Coronary artery (tissue), 2 donors: ENCODE results near the gene ZSCAN32.

Experiments
- DNase-seq: peaks from one replicate; pipeline ENCODE4 v3.0.0-alpha.2; 2017; ENCODE audit warnings: low spot score
- H3K27ac ChIP-seq, 2 donors: fragments of 200-600 bp; sonication (generic); one replicate each; pipeline ENCODE4 v1.5.1; 2016 to 2019
- H3K4me3 ChIP-seq: fragments of 200-600 bp; sonication (generic); 2 replicates; pipeline ENCODE4 v1.5.1; 2016; ENCODE audit warnings: mild to moderate bottlenecking, moderate library complexity
- TF ChIP-seq, protein P1 (sequence below): fragments of 200-600 bp; sonication (generic); IDR thresholded peaks from one replicate; pipeline ENCODE4 v1.5.1; 2019; ENCODE audit warnings: antibody characterized with exemption

The ZSCAN32 gene

DNA sequence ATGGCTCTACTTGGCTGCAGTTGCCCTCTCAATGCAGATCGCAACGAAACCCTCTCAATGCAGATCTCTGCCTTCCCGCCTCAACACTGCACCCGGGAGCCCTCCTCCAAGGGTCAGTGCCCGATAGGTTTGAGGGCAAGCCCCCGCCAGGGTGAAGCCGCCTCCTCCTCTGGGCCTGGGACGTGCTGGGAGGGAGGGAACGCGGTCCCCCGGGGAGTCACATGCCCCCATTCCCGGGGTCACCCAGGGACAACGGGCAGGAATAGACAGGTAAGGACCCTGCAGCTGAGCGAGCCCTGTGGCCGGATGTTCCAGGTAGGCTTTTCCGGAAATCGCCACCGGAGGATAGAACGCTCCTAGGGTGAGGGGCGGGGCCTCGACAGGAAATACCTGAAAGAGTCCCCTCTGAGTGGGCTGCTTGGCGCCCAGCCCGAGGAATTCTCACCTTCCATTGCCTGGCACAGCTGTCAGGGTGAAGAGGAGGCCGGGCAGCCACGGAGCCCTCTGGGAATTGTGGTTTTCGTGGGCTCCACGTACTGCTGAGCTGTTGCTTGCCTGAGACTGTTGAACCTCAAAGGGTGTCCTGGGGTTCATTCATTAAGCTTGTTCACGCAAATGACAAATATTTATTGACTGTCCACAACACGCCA, 13.1 kb upstream of the ZSCAN32 start:
- Histone ChIP-seq H3K27ac (no peak overlapping the region), H3K4me3 (no peak overlapping the region)
- no peak for DNase-seq
- TF ChIP-seq, protein P1, sequence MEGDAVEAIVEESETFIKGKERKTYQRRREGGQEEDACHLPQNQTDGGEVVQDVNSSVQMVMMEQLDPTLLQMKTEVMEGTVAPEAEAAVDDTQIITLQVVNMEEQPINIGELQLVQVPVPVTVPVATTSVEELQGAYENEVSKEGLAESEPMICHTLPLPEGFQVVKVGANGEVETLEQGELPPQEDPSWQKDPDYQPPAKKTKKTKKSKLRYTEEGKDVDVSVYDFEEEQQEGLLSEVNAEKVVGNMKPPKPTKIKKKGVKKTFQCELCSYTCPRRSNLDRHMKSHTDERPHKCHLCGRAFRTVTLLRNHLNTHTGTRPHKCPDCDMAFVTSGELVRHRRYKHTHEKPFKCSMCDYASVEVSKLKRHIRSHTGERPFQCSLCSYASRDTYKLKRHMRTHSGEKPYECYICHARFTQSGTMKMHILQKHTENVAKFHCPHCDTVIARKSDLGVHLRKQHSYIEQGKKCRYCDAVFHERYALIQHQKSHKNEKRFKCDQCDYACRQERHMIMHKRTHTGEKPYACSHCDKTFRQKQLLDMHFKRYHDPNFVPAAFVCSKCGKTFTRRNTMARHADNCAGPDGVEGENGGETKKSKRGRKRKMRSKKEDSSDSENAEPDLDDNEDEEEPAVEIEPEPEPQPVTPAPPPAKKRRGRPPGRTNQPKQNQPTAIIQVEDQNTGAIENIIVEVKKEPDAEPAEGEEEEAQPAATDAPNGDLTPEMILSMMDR: no peak

DNA sequence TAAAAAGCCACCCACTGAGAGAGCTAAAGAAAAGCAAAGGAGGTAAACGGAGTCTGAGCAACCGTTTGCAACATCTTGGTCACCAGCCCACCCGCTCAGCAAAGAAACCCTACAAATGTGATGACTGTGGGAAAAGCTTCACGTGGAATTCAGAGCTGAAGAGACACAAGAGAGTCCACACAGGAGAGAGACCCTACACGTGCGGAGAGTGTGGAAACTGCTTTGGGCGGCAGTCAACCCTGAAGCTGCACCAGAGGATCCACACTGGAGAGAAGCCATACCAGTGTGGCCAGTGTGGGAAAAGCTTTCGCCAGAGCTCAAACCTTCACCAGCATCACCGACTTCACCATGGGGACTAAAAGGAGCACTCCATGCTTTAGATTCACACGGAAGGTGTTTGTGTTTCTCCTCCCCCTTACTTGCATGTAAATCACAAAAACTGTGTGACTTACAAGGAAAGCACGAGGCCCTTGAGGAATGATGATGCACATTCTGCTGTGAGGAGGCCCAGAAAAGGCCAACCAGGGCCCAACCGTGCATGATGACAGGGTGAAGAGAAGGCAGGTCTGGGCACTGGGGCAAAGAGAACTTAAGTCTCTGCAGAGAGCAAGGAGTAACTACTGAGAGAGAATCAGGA, 7.9 kb upstream of the ZSCAN32 start:
- Histone ChIP-seq H3K27ac (no peak overlapping the region), H3K4me3 (peak overlapping the region; percentile 22)
- DNase-seq: no peak
- TF ChIP-seq, protein P1: no peak

DNA sequence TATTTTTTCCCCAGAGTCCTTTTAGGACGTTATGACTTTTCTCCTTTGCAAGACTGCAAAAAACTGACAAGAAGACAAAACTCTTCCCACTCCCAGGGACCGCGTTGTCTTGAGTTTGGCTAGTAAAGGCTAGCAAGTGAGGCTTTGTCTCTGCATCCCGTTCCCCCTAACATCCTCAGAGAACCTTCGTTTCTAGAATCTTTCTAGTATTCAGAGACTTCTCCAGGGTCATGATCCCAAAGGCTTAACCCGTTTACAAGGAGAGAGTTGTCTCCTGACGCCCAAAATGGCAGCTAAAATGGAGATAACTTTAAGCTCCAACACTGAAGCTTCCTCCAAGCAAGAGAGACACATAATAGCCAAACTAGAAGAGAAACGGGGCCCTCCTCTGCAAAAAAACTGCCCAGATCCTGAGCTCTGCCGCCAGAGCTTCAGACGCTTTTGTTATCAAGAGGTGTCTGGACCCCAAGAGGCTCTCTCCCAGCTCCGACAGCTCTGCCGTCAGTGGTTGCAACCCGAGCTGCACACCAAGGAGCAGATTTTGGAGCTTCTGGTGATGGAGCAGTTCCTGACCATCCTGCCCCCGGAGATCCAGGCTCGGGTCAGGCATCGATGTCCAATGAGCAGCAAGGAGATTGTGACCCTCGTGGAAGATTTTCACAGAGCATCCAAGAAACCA, 1.1 kb upstream of the ZSCAN32 start:
- peak overlapping the region; percentile 92 for H3K4me3 ChIP-seq
- no peak for DNase-seq
- TF ChIP-seq, protein P1: no peak
- H3K27ac ChIP-seq: peak overlapping the region; percentile 79 to 90

DNA sequence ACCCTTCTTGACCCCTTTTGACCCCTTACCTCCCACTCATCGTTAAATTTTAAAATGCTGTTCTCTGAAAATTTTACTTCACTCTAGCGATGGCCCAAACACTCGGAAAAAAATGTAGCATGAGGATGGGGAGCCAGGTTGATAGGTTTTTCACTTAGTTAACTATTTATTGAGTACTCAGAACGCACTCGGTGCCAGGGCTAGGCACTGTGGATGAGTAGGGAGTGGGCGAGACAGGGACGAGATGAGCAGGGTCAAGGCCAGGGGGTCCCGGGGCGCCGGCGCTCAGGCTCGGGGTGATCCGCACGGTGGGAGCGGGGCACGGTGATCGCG, 392 bp downstream of the ZSCAN32 start:
- peak overlapping the region; percentile 92 for H3K4me3 ChIP-seq
- DNase-seq: no peak
- H3K27ac ChIP-seq: peak overlapping the region; percentile 79 to 90
- TF ChIP-seq, protein P1: no peak

DNA sequence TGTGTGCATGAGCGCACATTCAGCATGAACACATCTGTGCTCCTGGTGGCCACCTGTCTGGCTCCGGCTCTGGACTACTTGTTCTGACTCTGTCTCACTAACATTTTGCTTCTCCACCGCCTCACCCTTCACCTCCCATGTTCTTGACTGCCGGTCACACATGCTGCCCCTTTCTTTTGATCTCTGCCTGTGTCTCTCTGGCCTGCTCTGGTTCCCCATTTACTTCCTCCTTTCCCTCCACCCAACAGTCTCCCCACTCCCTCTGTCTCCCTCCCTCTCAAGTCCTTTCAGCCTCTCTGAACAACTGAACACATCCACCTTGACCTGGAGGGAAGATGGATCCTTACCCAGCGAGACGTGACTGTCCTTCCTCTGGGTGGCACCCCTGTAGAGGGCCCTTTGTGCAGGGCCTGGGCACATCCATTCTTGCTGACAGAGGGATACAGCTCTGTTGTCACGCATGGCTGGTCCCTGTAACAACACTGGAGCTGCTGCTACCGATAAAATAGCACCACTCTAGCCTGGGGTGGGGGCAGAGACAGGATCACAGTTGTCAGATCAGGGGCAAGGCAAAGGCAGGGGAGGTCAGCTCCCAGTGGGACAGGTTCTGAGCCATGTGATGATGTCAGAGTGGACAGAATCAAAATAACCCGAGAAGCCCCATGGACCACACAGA, 11.0 kb downstream of the ZSCAN32 start:
- peak overlapping the region; percentile 13 for H3K4me3 ChIP-seq
- H3K27ac ChIP-seq: no peak overlapping the region
- TF ChIP-seq, protein P1: no peak
- DNase-seq: no peak

DNA sequence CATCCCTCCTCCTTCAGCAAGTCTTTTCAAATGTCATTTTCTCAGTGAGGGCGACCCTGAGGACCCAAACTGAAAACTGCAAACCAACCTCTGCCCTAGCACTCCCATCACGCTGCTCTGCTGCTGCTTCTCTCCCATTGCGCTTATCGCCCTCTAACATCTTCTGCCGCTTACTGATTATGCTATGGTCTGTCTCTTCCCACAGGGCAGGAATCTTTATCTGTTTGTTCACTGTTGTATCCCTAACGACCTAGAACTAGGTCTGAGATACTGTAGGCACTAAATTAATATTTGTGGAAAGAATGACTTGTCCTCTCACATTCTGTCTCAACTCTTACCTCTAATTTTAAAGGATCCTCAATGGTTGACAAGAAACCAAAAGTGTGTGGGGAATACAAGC, 12.5 kb downstream of the ZSCAN32 start:
- H3K27ac ChIP-seq: no peak overlapping the region
- no peak overlapping the region for H3K4me3 ChIP-seq
- TF ChIP-seq, protein P1: no peak
- DNase-seq: no peak
